Measurements from ENCODE around the gene INO80. TPM values are rescaled to one million over a fixed set of nuclear protein-coding genes. Genes with fewer than 3 reads are reported as not detected.

The INO80 gene
- total RNA-seq, 1 donor from 2014 or later: 23.5 TPM

- no peaks in the 10 kb centered on the region for H3K27me3 ChIP-seq (ENCODE audit: control insufficient read depth in 3 of 3, insufficient read depth in 3 of 3, low read length in 3 of 3)
- peaks cover 0 to 30% (median 18%) of the 10 kb centered on the region in 3 donors for H3K36me3 ChIP-seq (ENCODE audit: control insufficient read depth in 3 of 3, insufficient read depth in 3 of 3, low read length in 3 of 3)
- H3K27ac ChIP-seq (ENCODE audit: low read depth, low read length): no peak overlapping the region
- no peaks in the 10 kb centered on the region for H3K9me3 ChIP-seq (ENCODE audit: control insufficient read depth in 3 of 3, low read length in 3 of 3)
- H3K4me1 ChIP-seq (ENCODE audit: control insufficient read depth in 3 of 3, insufficient read depth in 3 of 3, low read length in 3 of 3): peaks cover 2 to 4% (median 3%) of the 10 kb centered on the region in 3 donors
- H3K9ac ChIP-seq (ENCODE audit: low read depth in 1 of 3, low read length in 3 of 3): no peak overlapping the region
- no peak overlapping the region for H3K4me3 ChIP-seq (ENCODE audit: low read length in 3 of 3)
Observed at GRCh38 chr15:41025393-41025792, 90.7 kb downstream of the INO80 start.

- Histone ChIP-seq H3K9ac (ENCODE audit: low read depth in 1 of 3, low read length in 3 of 3) (no peak overlapping the region), H3K36me3 (ENCODE audit: control insufficient read depth in 3 of 3, insufficient read depth in 3 of 3, low read length in 3 of 3) (peaks cover 3 to 34% (median 22%) of the 10 kb centered on the region in 3 donors), H3K27ac (ENCODE audit: low read depth, low read length) (no peak overlapping the region)
Observed at GRCh38 chr15:41024885-41025284, 91.2 kb downstream of the INO80 start.

DNA sequence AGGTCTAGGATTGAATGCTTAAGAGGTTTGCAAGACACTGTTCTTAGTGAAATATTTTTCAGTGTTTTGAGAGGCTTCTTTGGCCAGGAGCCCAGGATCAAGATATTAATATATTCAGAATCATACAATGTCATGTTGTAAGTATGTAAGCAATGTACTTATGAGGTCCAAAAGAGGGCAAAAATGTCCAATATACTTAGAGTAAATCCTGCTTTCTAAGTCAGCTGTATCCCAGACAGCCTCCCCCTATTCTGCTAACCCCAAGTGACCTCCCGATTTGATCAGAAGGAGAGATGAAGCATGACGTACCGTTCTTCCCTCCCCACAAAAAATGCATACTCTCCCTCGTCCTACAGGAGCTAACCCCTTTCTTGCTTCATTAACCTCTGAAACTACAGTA, 91.9 kb downstream of the INO80 start:
- Histone ChIP-seq H3K9ac (ENCODE audit: low read depth in 1 of 3, low read length in 3 of 3) (no peak overlapping the region), H3K4me1 (ENCODE audit: control insufficient read depth in 3 of 3, insufficient read depth in 3 of 3, low read length in 3 of 3) (peaks cover 2 to 4% (median 3%) of the 10 kb centered on the region in 3 donors), H3K27me3 (ENCODE audit: control insufficient read depth in 3 of 3, insufficient read depth in 3 of 3, low read length in 3 of 3) (no peaks in the 10 kb centered on the region), H3K36me3 (ENCODE audit: control insufficient read depth in 3 of 3, insufficient read depth in 3 of 3, low read length in 3 of 3) (peaks cover 3 to 35% (median 20%) of the 10 kb centered on the region in 3 donors), H3K27ac (ENCODE audit: low read depth, low read length) (no peak overlapping the region), H3K9me3 (ENCODE audit: control insufficient read depth in 3 of 3, low read length in 3 of 3) (no peaks in the 10 kb centered on the region), H3K4me3 (ENCODE audit: low read length in 3 of 3) (no peak overlapping the region)

More at GRCh38 chr15:41024885-41025284, 91.2 kb downstream of the INO80 start:
- no peak overlapping the region for H3K4me3 ChIP-seq (ENCODE audit: low read length in 3 of 3)
- H3K27me3 ChIP-seq (ENCODE audit: control insufficient read depth in 3 of 3, insufficient read depth in 3 of 3, low read length in 3 of 3): no peaks in the 10 kb centered on the region
- no peaks in the 10 kb centered on the region for H3K9me3 ChIP-seq (ENCODE audit: control insufficient read depth in 3 of 3, low read length in 3 of 3)
- H3K4me1 ChIP-seq (ENCODE audit: control insufficient read depth in 3 of 3, insufficient read depth in 3 of 3, low read length in 3 of 3): peaks cover 2 to 4% (median 3%) of the 10 kb centered on the region in 3 donors

- Histone ChIP-seq H3K4me3 (ENCODE audit: low read length in 3 of 3) (no peak overlapping the region), H3K4me1 (ENCODE audit: control insufficient read depth in 3 of 3, insufficient read depth in 3 of 3, low read length in 3 of 3) (peaks cover 3 to 8% (median 4%) of the 10 kb centered on the region in 3 donors), H3K36me3 (ENCODE audit: control insufficient read depth in 3 of 3, insufficient read depth in 3 of 3, low read length in 3 of 3) (peaks cover 4 to 35% (median 21%) of the 10 kb centered on the region in 3 donors)
Observed at GRCh38 chr15:41022487-41023090, 93.5 kb downstream of the INO80 start.

DNA sequence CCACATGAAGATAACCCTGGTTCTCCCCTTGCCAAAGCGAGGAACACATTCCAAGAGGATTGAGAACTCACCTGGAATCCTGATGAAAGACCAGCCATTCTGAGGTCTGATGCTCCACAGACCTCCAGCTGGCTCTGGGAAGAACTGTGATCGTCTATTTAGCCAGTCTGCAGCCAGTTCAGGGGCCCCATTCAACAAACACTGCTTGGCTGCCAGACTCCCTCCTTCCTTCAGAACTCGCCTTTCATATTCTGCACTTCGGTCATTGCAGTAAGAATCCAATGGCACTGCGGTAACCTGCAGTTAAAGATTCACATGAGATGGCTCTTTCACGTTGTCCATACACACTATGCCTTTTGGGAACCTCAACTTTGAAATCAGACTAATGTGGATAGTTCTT, 95.3 kb downstream of the INO80 start:
- H3K9me3 ChIP-seq (ENCODE audit: control insufficient read depth in 3 of 3, low read length in 3 of 3): no peaks in the 10 kb centered on the region
- peaks cover 3 to 10% (median 8%) of the 10 kb centered on the region in 3 donors for H3K4me1 ChIP-seq (ENCODE audit: control insufficient read depth in 3 of 3, insufficient read depth in 3 of 3, low read length in 3 of 3)
- H3K4me3 ChIP-seq (ENCODE audit: low read length in 3 of 3): no peak overlapping the region
- no peaks in the 10 kb centered on the region for H3K27me3 ChIP-seq (ENCODE audit: control insufficient read depth in 3 of 3, insufficient read depth in 3 of 3, low read length in 3 of 3)
- no peak overlapping the region for H3K27ac ChIP-seq (ENCODE audit: low read depth, low read length)
- no peak overlapping the region for H3K9ac ChIP-seq (ENCODE audit: low read depth in 1 of 3, low read length in 3 of 3)
- peaks cover 9 to 36% (median 18%) of the 10 kb centered on the region in 3 donors for H3K36me3 ChIP-seq (ENCODE audit: control insufficient read depth in 3 of 3, insufficient read depth in 3 of 3, low read length in 3 of 3)

More at GRCh38 chr15:41022487-41023090, 93.5 kb downstream of the INO80 start:
- Histone ChIP-seq H3K27ac (ENCODE audit: low read depth, low read length) (no peak overlapping the region), H3K9ac (ENCODE audit: low read depth in 1 of 3, low read length in 3 of 3) (no peak overlapping the region), H3K9me3 (ENCODE audit: control insufficient read depth in 3 of 3, low read length in 3 of 3) (no peaks in the 10 kb centered on the region), H3K27me3 (ENCODE audit: control insufficient read depth in 3 of 3, insufficient read depth in 3 of 3, low read length in 3 of 3) (no peaks in the 10 kb centered on the region)

GRCh38 chr15:41020311-41020710, 95.8 kb downstream of the INO80 start:
- no peak overlapping the region for H3K9ac ChIP-seq (ENCODE audit: low read depth in 1 of 3, low read length in 3 of 3)
- H3K27ac ChIP-seq (ENCODE audit: low read depth, low read length): peak overlapping the region; percentile 48
- no peaks in the 10 kb centered on the region for H3K9me3 ChIP-seq (ENCODE audit: control insufficient read depth in 3 of 3, low read length in 3 of 3)
- H3K27me3 ChIP-seq (ENCODE audit: control insufficient read depth in 3 of 3, insufficient read depth in 3 of 3, low read length in 3 of 3): no peaks in the 10 kb centered on the region
- peaks cover 3 to 10% (median 8%) of the 10 kb centered on the region in 3 donors for H3K4me1 ChIP-seq (ENCODE audit: control insufficient read depth in 3 of 3, insufficient read depth in 3 of 3, low read length in 3 of 3)
- no peak overlapping the region for H3K4me3 ChIP-seq (ENCODE audit: low read length in 3 of 3)
- H3K36me3 ChIP-seq (ENCODE audit: control insufficient read depth in 3 of 3, insufficient read depth in 3 of 3, low read length in 3 of 3): peaks cover 9 to 36% (median 23%) of the 10 kb centered on the region in 3 donors

GRCh38 chr15:41019174-41019573, 96.9 kb downstream of the INO80 start:
- peaks cover 1 to 8% (median 6%) of the 10 kb centered on the region in 3 donors for H3K4me1 ChIP-seq (ENCODE audit: control insufficient read depth in 3 of 3, insufficient read depth in 3 of 3, low read length in 3 of 3)
- H3K36me3 ChIP-seq (ENCODE audit: control insufficient read depth in 3 of 3, insufficient read depth in 3 of 3, low read length in 3 of 3): peaks cover 9 to 40% (median 27%) of the 10 kb centered on the region in 3 donors
- no peak overlapping the region for H3K9ac ChIP-seq (ENCODE audit: low read depth in 1 of 3, low read length in 3 of 3)
- no peaks in the 10 kb centered on the region for H3K9me3 ChIP-seq (ENCODE audit: control insufficient read depth in 3 of 3, low read length in 3 of 3)
- no peaks in the 10 kb centered on the region for H3K27me3 ChIP-seq (ENCODE audit: control insufficient read depth in 3 of 3, insufficient read depth in 3 of 3, low read length in 3 of 3)
- H3K27ac ChIP-seq (ENCODE audit: low read depth, low read length): peak overlapping the region; percentile 48
- H3K4me3 ChIP-seq (ENCODE audit: low read length in 3 of 3): no peak overlapping the region

GRCh38 chr15:41018534-41018933, 97.5 kb downstream of the INO80 start:
- H3K9ac ChIP-seq (ENCODE audit: low read depth in 1 of 3, low read length in 3 of 3): no peak overlapping the region
- no peak overlapping the region for H3K4me3 ChIP-seq (ENCODE audit: low read length in 3 of 3)
- no peak overlapping the region for H3K27ac ChIP-seq (ENCODE audit: low read depth, low read length)
- H3K9me3 ChIP-seq (ENCODE audit: control insufficient read depth in 3 of 3, low read length in 3 of 3): no peaks in the 10 kb centered on the region
- peaks cover 3 to 14% (median 10%) of the 10 kb centered on the region in 3 donors for H3K4me1 ChIP-seq (ENCODE audit: control insufficient read depth in 3 of 3, insufficient read depth in 3 of 3, low read length in 3 of 3)
- no peaks in the 10 kb centered on the region for H3K27me3 ChIP-seq (ENCODE audit: control insufficient read depth in 3 of 3, insufficient read depth in 3 of 3, low read length in 3 of 3)
- peaks cover 9 to 40% (median 29%) of the 10 kb centered on the region in 3 donors for H3K36me3 ChIP-seq (ENCODE audit: control insufficient read depth in 3 of 3, insufficient read depth in 3 of 3, low read length in 3 of 3)

GRCh38 chr15:41017066-41017735, 98.9 kb downstream of the INO80 start:
- Histone ChIP-seq H3K9ac (ENCODE audit: low read depth in 1 of 3, low read length in 3 of 3) (no peak overlapping the region), H3K27me3 (ENCODE audit: control insufficient read depth in 3 of 3, insufficient read depth in 3 of 3, low read length in 3 of 3) (no peaks in the 10 kb centered on the region), H3K36me3 (ENCODE audit: control insufficient read depth in 3 of 3, insufficient read depth in 3 of 3, low read length in 3 of 3) (peaks cover 9 to 36% (median 29%) of the 10 kb centered on the region in 3 donors), H3K4me3 (ENCODE audit: low read length in 3 of 3) (no peak overlapping the region), H3K4me1 (ENCODE audit: control insufficient read depth in 3 of 3, insufficient read depth in 3 of 3, low read length in 3 of 3) (peaks cover 3 to 14% (median 10%) of the 10 kb centered on the region in 3 donors), H3K9me3 (ENCODE audit: control insufficient read depth in 3 of 3, low read length in 3 of 3) (no peaks in the 10 kb centered on the region), H3K27ac (ENCODE audit: low read depth, low read length) (no peak overlapping the region)
